ENCODE results near the gene RNF40.

DNA sequence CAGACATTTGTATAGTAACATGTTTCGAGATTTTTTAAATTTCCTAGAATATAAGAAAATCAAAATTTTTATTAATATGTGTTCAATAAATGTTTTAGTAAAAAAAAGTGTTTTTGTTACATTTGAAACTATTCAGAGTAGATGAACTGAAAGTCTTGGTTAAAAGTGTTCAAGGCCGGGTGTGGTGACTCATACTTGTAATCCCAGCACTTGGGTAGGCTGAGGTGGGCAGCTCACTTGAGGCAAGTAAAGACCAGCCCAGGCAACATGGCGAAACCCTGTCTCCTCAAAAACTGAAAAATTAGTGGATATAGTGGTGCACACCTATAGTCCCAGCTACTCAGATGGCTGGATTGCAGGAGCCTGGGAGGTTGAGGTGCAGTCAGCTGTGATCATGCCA is 30.7 kb upstream of the RNF40 start:
- TF ChIP-seq, protein P1, sequence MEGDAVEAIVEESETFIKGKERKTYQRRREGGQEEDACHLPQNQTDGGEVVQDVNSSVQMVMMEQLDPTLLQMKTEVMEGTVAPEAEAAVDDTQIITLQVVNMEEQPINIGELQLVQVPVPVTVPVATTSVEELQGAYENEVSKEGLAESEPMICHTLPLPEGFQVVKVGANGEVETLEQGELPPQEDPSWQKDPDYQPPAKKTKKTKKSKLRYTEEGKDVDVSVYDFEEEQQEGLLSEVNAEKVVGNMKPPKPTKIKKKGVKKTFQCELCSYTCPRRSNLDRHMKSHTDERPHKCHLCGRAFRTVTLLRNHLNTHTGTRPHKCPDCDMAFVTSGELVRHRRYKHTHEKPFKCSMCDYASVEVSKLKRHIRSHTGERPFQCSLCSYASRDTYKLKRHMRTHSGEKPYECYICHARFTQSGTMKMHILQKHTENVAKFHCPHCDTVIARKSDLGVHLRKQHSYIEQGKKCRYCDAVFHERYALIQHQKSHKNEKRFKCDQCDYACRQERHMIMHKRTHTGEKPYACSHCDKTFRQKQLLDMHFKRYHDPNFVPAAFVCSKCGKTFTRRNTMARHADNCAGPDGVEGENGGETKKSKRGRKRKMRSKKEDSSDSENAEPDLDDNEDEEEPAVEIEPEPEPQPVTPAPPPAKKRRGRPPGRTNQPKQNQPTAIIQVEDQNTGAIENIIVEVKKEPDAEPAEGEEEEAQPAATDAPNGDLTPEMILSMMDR (IDR thresholded peaks at IDR 0.05) = no peak
- TF ChIP-seq POLR2AphosphoS5 (IDR thresholded peaks at IDR 0.05) (no peak), EP300 (IDR thresholded peaks at IDR 0.05) (no peak), POLR2A (IDR thresholded peaks at IDR 0.05) (no peak)
